IPS-18a (cell line): ENCODE data around the gene FYCO1.

Experiments used
- H3K27ac ChIP-seq: one replicate; pipeline ENCODE4 v1.5.1; 2013; ENCODE audit warnings: low read length
- H3K27me3 ChIP-seq: one replicate; pipeline ENCODE4 v1.6.1; 2013; ENCODE audit warnings: mild to moderate bottlenecking, low read length; ENCODE audit not compliant: control insufficient read depth, insufficient read depth
- H3K36me3 ChIP-seq: one replicate; pipeline ENCODE4 v1.6.1; 2013; ENCODE audit warnings: low read depth, low read length; ENCODE audit not compliant: control insufficient read depth
- H3K4me1 ChIP-seq: one replicate; pipeline ENCODE4 v1.6.1; 2013; ENCODE audit warnings: low read depth, low read length; ENCODE audit not compliant: control insufficient read depth
- H3K4me3 ChIP-seq: one replicate; pipeline ENCODE4 v1.5.1; 2013; ENCODE audit warnings: low read length
- H3K9ac ChIP-seq: one replicate; pipeline ENCODE4 v1.6.1; 2013; ENCODE audit warnings: mild to moderate bottlenecking, low read length, moderate library complexity
- H3K9me3 ChIP-seq: one replicate; pipeline ENCODE4 v1.6.1; 2013; ENCODE audit warnings: low read depth, low read length; ENCODE audit not compliant: control insufficient read depth

FYCO1 gene

DNA sequence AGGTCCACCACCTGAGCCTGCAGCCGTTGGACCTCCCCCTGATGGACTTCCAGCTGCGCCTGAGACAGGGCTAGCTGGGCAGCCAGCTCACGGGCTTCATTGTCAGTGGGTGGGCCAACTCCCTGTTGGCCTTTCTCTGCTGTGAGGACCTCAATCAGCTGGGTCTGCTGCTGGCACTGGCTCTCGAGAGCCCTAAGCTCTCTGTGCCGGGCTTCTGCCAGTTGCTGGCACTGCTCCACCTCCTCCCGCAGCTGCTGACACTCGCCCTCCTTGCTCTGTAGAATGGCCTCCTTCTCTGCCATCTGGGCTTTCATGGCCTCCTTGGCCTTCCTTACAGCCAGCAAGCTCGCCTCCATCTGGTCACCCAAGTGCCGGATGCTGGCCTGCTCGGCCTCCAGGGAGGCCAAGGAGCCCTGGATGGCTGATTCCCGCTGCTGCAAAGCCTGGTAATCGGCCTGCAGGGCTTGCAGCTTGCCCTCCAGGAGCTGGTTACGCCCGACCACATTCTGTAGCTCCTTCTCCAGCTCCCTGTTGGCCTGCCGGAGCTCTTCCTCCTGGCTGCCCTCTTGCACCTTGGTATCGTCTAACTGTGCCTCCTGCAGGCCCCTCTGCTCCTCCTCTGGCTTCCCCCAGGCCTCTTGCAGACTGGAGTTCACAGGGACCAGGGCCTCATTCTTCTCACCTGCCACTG lies 28.5 kb downstream of the FYCO1 start:
- Histone ChIP-seq H3K27me3 (no peaks in the 10 kb centered on the region), H3K4me1 (no peaks in the 10 kb centered on the region), H3K9me3 (no peaks in the 10 kb centered on the region), H3K27ac (no peak overlapping the region), H3K9ac (no peak overlapping the region), H3K36me3 (peaks cover 82% of the 10 kb centered on the region), H3K4me3 (no peak overlapping the region)

DNA sequence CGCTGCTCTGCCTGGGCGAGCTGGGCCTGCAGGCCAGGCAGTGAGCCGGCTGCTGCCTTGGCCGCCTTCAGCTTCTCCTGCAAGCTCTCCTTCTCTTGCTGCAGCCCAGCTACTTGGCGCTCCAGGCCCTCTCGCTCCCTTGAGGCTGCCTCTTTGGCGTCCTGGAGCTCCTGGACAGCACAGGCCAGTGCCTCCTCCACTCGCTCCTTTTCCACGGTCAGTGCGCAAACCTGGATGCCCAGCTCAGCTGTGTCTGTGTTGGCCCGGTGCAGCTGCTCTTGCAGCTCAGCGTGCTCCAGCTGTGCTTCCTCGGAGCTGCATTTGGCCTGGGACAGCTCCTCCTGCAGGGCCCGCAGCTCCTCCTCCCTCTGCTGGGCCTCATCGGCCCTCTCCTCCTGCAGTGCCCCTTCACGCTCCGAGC lies 29.2 kb downstream of the FYCO1 start:
- Histone ChIP-seq H3K9ac (no peak overlapping the region), H3K27me3 (no peaks in the 10 kb centered on the region), H3K4me3 (no peak overlapping the region), H3K9me3 (no peaks in the 10 kb centered on the region), H3K27ac (no peak overlapping the region), H3K36me3 (peaks cover 85% of the 10 kb centered on the region), H3K4me1 (no peaks in the 10 kb centered on the region)

DNA sequence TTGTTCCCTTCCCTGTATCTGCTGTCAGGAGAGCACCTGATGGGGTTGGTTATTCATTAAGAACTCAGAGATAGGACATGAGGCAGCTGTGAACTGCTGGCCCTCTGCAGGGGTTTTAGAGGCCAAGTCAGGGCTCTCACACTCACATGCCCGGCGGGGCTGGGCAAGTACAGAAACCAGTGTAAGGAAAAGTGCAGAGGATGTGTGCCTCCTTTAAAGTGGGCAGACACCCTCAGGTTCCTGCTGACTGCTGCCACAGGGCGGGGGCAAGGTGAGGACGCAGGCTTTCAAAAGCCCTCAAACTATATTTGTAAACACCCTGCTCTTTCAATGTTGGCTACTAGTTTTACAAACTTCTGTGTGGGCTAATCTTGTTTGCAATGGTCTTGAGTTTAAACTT lies 30.0 kb downstream of the FYCO1 start:
- Histone ChIP-seq H3K27me3 (no peaks in the 10 kb centered on the region), H3K4me1 (no peaks in the 10 kb centered on the region), H3K9ac (no peak overlapping the region), H3K4me3 (no peak overlapping the region), H3K9me3 (no peaks in the 10 kb centered on the region), H3K36me3 (peaks cover 87% of the 10 kb centered on the region), H3K27ac (no peak overlapping the region)

DNA sequence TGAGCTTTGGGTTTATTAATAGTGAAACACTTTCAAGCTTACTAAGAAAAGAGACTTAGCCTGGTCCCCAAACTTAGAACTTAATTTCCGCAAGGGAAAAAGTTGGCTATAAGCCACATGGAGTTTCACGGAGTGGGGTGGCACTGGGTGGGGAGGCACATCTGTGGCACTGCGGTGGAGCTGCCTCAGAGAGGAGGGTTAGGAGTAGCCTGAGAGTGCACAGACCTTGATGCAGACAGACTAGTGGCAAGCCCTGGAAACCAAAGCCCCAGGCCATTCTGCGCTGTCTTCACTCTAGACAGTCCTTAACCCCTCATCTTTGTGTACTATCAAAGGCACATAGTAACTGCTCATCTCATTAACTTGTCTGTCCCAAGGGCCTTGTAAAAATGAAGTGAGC lies 30.4 kb downstream of the FYCO1 start:
- H3K36me3 ChIP-seq: peaks cover 91% of the 10 kb centered on the region
- no peaks in the 10 kb centered on the region for H3K27me3 ChIP-seq
- H3K4me1 ChIP-seq: no peaks in the 10 kb centered on the region
- H3K27ac ChIP-seq: no peak overlapping the region
- no peak overlapping the region for H3K9ac ChIP-seq
- no peaks in the 10 kb centered on the region for H3K9me3 ChIP-seq
- no peak overlapping the region for H3K4me3 ChIP-seq

DNA sequence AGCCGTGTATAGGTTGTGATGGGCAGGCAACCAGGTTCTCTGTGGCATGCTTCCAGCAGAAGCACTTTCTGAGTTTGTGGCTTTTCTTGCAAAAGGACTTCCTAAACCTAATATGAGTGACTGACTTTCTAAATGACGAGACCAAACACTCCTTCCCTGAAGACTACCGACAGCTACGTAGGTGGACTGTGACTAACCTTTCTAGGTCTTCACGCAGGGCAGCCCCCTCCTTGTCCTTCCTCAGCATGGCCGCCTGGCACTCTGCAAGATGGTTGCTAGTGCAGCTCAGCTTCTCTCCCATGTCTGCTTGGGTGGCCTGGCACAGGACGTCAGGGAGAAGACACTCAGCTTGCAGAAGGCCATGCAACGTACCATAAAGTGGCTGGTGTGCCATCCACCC lies 31.5 kb downstream of the FYCO1 start:
- Histone ChIP-seq H3K4me1 (no peaks in the 10 kb centered on the region), H3K4me3 (no peak overlapping the region), H3K36me3 (peaks cover 93% of the 10 kb centered on the region), H3K27me3 (no peaks in the 10 kb centered on the region), H3K27ac (no peak overlapping the region), H3K9me3 (no peaks in the 10 kb centered on the region), H3K9ac (no peak overlapping the region)

DNA sequence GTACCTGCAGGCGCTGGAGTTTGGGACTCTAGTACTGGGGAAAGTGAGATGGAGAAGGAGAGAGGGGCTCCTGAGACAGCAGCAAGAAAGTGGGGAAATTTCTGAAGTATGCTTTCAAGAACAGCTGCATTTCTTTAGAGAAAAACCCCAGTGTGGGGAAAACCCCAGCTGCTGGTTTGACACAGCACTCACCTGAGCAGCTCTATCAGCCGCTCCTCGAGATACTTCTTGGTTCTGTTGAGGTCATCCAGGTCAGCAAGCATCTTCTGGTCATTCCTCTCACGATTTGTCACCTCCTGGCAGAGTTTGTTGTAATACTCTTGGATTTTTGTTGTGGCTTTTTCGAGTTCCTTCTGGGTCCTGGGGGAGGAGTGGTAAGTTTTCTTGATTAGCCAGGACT lies 33.6 kb downstream of the FYCO1 start:
- H3K27ac ChIP-seq: no peak overlapping the region
- H3K9ac ChIP-seq: no peak overlapping the region

DNA sequence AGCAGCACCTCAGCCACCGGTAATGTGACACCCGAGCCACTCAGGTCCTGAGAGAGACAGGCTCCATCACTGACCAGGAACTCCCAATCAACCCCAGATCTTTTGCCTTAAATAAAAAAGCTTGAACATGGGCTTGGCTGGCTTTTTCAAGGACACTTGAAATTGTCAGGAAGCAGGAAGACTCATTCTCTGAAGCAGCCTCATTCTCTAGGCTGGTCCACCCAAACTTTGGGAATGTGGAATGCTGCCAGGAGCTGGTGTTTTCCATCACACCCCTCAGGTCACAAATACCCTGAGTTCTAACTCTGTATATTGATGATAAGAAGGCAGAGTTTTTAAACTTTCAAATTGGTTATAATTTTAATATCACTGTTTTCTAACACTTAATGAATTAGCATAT lies 35.3 kb downstream of the FYCO1 start:
- Histone ChIP-seq H3K27ac (no peak overlapping the region), H3K4me1 (no peaks in the 10 kb centered on the region), H3K4me3 (no peak overlapping the region), H3K9me3 (no peaks in the 10 kb centered on the region), H3K27me3 (no peaks in the 10 kb centered on the region), H3K36me3 (peaks cover 89% of the 10 kb centered on the region), H3K9ac (no peak overlapping the region)

More for the DNA sequence above, 33.6 kb downstream of the FYCO1 start:
- Histone ChIP-seq H3K4me1 (no peaks in the 10 kb centered on the region), H3K36me3 (peaks cover 92% of the 10 kb centered on the region), H3K27me3 (no peaks in the 10 kb centered on the region), H3K4me3 (no peak overlapping the region), H3K9me3 (no peaks in the 10 kb centered on the region)

DNA sequence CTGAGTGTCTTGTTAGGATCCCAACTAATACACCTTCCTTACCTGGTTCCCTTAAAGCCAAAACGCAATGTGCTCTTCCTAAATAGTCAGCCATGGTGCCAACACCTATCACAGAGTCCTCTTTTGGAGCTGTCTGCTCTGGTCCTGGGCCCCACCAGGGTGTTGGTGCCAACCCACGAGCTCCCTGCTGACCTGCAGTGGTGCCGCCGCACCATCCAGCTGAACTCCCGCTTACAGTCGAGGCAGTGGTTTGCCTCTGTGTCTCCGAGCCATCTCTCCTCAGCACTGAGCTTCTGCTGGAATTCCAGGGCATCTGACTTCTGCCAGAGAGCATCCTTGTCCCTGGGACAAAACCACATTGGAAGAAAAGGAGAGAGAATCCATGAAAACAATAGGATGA lies 36.4 kb downstream of the FYCO1 start:
- Histone ChIP-seq H3K36me3 (peaks cover 89% of the 10 kb centered on the region), H3K9me3 (no peaks in the 10 kb centered on the region), H3K27me3 (no peaks in the 10 kb centered on the region), H3K27ac (no peak overlapping the region), H3K4me3 (no peak overlapping the region), H3K9ac (no peak overlapping the region), H3K4me1 (no peaks in the 10 kb centered on the region)

DNA sequence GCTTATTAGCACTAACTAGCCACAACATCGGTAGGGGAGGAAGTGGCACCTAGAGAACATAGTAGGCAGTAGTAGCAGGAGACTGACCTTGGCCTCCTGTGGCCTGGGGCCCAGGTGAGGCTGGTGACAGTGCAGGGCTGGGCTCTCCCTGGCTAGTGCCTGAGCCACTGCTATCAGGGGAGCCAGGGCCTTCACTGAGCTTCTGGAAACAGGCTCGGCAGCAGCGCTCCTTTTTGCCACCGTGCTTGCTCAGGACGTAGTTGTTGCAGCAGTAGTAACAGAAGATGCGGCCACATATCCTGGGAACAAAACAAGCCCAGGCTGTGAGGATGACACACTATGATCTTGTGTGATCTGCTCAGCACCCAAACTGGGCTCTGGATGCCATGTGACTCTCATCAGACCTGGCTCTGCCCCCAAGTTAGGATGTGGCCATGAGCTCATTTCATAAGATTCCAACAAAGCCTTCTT lies 37.3 kb downstream of the FYCO1 start:
- Histone ChIP-seq H3K4me1 (no peaks in the 10 kb centered on the region), H3K27me3 (no peaks in the 10 kb centered on the region), H3K4me3 (no peak overlapping the region), H3K9ac (no peak overlapping the region), H3K27ac (no peak overlapping the region), H3K36me3 (peaks cover 89% of the 10 kb centered on the region), H3K9me3 (no peaks in the 10 kb centered on the region)

DNA sequence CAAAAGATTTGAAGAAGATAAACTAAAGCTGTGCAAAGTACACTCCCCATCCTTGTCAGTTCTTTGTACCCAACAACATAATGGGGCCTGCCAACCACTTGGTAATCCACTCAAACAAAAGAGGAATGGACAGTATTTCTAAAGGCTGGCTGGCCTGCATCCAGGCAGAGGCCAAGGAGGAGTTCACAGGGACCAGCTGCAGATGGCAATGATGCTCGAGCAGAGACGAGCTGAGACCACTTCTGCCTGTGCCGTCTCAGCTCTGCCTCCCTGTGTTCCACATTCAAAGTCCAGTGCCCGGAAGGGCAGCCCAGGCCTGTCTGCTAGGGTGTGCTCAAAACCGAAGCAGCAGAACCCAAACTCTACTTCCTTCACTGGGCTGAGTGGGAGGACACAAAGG lies 38.0 kb downstream of the FYCO1 start:
- Histone ChIP-seq H3K9me3 (no peaks in the 10 kb centered on the region), H3K27ac (no peak overlapping the region), H3K4me3 (no peak overlapping the region), H3K4me1 (no peaks in the 10 kb centered on the region), H3K36me3 (peaks cover 88% of the 10 kb centered on the region), H3K27me3 (no peaks in the 10 kb centered on the region), H3K9ac (no peak overlapping the region)

DNA sequence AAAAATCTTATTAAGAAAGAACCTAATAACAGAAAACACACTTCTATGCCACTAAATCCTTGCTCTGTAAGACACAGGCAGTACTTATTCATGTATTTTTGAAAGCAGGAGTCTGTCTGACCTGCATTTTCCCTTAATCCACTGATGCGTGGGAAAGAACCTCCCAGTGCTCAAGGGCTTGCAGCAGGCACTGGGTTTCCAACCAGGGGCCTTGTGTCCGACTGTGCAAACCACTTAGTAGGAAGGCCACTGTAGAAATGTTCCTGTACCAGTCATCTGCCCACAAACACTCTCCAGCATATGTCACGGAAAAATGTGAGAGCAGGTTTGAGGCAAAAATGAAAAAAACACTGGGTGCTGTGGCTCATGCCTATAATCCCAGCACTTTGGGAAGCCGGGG lies 39.9 kb downstream of the FYCO1 start:
- Histone ChIP-seq H3K27ac (no peak overlapping the region), H3K4me1 (no peaks in the 10 kb centered on the region), H3K9ac (no peak overlapping the region), H3K9me3 (no peaks in the 10 kb centered on the region), H3K27me3 (no peaks in the 10 kb centered on the region), H3K36me3 (peaks cover 90% of the 10 kb centered on the region), H3K4me3 (no peak overlapping the region)

DNA sequence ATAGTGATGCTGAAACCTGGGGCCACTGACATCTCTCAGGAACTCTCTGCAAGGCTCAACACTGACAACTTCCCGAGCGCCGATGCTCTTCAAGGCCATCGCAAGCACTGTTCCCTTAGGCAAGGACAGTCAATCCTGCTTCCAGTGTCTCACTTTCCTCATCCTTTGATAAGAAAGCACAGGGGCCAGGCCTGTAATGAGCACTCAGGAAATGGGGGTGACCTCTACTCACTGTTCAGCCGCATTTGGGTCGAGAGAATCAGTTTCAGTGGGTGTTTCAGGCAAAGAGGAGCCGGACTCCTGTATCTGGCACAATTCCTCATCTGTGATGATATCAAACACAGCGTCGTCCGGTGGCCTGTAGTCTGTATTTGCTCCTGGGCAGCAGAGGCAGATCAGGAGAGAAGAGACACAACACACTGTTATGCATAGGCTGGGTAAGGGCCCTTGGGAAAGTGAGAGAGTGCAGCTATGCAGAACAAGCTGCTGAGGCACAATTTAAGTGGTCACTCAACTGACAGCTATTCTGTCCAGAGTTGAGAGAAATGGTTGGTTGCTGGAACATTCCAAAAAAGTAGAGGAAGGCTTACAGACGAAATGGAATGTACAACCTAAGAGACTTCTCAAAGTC lies 40.5 kb downstream of the FYCO1 start:
- H3K27ac ChIP-seq: no peak overlapping the region
- H3K36me3 ChIP-seq: peaks cover 90% of the 10 kb centered on the region

More for the DNA sequence above, 40.5 kb downstream of the FYCO1 start:
- H3K27me3 ChIP-seq: no peaks in the 10 kb centered on the region
- no peak overlapping the region for H3K4me3 ChIP-seq
- no peaks in the 10 kb centered on the region for H3K9me3 ChIP-seq
- no peak overlapping the region for H3K9ac ChIP-seq
- H3K4me1 ChIP-seq: no peaks in the 10 kb centered on the region
